Esophagus muscularis mucosa (tissue), 4 donors: ENCODE results near the gene IFFO2.

ENCODE experiments used
- CTCF ChIP-seq, 3 experiments: fragments of 200-600 bp in 2 of 3; fragments of 450-650 bp in 1 of 3; sonication (generic) in 2 of 3; IDR thresholded peaks; one replicate each; pipeline ENCODE4 v1.5.1; 2017 to 2019; ENCODE audit warnings: antibody characterized with exemption in 3 of 3, mild to moderate bottlenecking in 2 of 3, moderate library complexity in 1 of 3
- EP300 ChIP-seq: sonication (generic); formaldehyde crosslinking; IDR thresholded peaks from one replicate; pipeline ENCODE4 v1.6.1; 2017; ENCODE audit warnings: antibody characterized with exemption
- POLR2A ChIP-seq: fragments of 450-650 bp; IDR thresholded peaks from one replicate; pipeline ENCODE4 v1.6.1; 2017; ENCODE audit warnings: antibody characterized with exemption, moderate library complexity, mild to moderate bottlenecking, low read depth

GRCh38 chr1:18947570-18947969 is 8.9 kb downstream of the IFFO2 start:
- TF ChIP-seq CTCF (IDR thresholded peaks at IDR 0.05) (no peak), EP300 (no peak), POLR2A (no peak)
